PFSK-1 (cell line): ENCODE data around the gene ZNF284. TPM values are rescaled to one million over a fixed set of nuclear protein-coding genes. Genes with fewer than 3 reads are reported as not detected.

Experiments used
- FOXP2 ChIP-seq: optimal IDR thresholded peaks from 2 replicates; pipeline ENCODE3; 2011; ENCODE audit warnings: borderline replicate concordance, control low read depth, inconsistent platforms; ENCODE audit not compliant: insufficient read depth; ENCODE audit errors: extremely low read length, extremely low read depth
- POLR2AphosphoS5 ChIP-seq: IDR thresholded peaks from 2 replicates; pipeline ENCODE4 v1.6.1; 2012; ENCODE audit warnings: low read depth, mild to moderate bottlenecking, control low read depth, low read length, moderate library complexity
- SIN3A ChIP-seq: IDR thresholded peaks from 2 replicates; pipeline ENCODE4 v1.6.1; 2012; ENCODE audit warnings: mild to moderate bottlenecking, low read length, moderate library complexity, borderline replicate concordance; ENCODE audit not compliant: insufficient read depth
- TAF1 ChIP-seq: IDR thresholded peaks from 2 replicates; pipeline ENCODE4 v1.6.1; 2012; ENCODE audit warnings: low read length, control low read depth, borderline replicate concordance; ENCODE audit not compliant: insufficient read depth
- polyA plus RNA-seq: library from polyadenylated mRNA; unstranded; fragments of >200 nt; gene quantifications from one replicate; pipeline ENCODE4 v1.2.1, GENCODE V29; 2012; ENCODE audit warnings: low read depth, missing spikeins; ENCODE audit not compliant: insufficient read length
- TF ChIP-seq, protein P1 (sequence below), 2 experiments: IDR thresholded peaks; 2 replicates each; pipeline versions ENCODE4 v1.6.1 to v1.8.0; 2011 to 2012; ENCODE audit warnings: low read depth in 2 of 2, low read length in 2 of 2, control low read depth in 1 of 2, inconsistent platforms in 1 of 2, mild to moderate bottlenecking in 1 of 2, moderate library complexity in 1 of 2; ENCODE audit not compliant: insufficient read depth in 1 of 2

The ZNF284 gene
- polyA plus RNA-seq: 0.44 TPM

DNA sequence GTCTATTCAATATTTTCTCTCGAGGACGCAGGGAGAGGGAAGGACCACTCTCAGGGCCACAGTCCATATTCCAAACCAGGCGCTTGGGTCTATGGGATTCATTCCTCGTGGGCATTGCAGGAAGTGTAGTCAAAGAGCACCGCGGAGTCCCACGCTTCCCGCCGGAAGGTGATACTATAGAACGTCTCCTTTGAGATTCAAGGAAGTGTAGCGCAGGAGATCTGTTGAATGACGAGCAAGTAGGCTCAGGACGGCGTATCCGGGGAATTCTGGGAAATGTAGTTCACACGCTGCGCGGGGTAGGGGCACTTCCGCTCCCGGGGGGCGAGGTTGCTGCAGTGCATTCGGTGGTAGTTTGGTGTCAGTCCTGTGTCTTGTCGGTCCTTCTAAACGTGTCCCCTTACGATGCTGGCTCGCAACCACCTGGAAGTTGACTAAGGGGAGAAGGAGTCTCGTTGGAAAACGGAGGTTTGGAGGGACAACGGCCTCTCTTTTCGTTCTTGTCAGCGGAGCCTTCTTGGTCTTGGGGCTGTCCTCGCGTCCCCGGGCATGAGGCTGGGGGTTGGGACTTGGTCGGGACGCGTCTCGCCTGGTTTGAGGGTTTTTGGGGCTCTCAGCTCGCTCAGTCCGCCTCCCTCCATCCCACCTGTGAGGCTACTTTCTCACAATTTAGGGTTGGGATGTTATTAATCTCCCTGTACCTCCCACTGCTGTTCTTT, at the start of gene ZNF284:
TSS of gene ZNF284 (plus strand) at position 336 of the 719 bp plus-strand sequence. CDS start 4,231 bp downstream, outside the sequence.
- peak; percentile 60 for TF ChIP-seq POLR2AphosphoS5
- TF ChIP-seq TAF1: peak; percentile 37; the same call in 1 of the 2 replicates
- no peak for TF ChIP-seq SIN3A
- TF ChIP-seq, protein P1, sequence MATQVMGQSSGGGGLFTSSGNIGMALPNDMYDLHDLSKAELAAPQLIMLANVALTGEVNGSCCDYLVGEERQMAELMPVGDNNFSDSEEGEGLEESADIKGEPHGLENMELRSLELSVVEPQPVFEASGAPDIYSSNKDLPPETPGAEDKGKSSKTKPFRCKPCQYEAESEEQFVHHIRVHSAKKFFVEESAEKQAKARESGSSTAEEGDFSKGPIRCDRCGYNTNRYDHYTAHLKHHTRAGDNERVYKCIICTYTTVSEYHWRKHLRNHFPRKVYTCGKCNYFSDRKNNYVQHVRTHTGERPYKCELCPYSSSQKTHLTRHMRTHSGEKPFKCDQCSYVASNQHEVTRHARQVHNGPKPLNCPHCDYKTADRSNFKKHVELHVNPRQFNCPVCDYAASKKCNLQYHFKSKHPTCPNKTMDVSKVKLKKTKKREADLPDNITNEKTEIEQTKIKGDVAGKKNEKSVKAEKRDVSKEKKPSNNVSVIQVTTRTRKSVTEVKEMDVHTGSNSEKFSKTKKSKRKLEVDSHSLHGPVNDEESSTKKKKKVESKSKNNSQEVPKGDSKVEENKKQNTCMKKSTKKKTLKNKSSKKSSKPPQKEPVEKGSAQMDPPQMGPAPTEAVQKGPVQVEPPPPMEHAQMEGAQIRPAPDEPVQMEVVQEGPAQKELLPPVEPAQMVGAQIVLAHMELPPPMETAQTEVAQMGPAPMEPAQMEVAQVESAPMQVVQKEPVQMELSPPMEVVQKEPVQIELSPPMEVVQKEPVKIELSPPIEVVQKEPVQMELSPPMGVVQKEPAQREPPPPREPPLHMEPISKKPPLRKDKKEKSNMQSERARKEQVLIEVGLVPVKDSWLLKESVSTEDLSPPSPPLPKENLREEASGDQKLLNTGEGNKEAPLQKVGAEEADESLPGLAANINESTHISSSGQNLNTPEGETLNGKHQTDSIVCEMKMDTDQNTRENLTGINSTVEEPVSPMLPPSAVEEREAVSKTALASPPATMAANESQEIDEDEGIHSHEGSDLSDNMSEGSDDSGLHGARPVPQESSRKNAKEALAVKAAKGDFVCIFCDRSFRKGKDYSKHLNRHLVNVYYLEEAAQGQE (IDR thresholded peaks at IDR 0.05; ENCODE audit: insufficient read depth in 1 of 2, low read depth in 2 of 2, low read length in 2 of 2): no peak
- no peak for TF ChIP-seq FOXP2

DNA sequence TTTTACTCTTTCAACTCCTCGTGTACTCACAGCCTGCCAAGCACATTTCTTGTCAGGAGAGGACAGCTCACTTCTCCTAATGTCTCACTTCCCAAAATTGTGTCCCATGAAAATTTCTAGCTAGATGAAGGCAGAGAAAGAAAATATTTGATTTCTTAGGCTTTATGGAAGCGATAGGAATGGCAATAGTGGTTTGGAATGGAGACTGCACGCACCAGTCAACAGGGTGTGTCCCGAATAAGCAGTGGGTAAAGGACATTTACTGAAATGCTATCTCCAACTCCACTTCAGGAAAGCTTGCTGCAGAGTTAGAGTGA, 47.1 kb upstream of the ZNF284 start:
- TF ChIP-seq SIN3A: no peak
- no peak for TF ChIP-seq POLR2AphosphoS5
- TF ChIP-seq FOXP2: no peak
- TF ChIP-seq, protein P1 (IDR thresholded peaks at IDR 0.05; ENCODE audit: insufficient read depth in 1 of 2, low read depth in 2 of 2, low read length in 2 of 2): no peak

DNA sequence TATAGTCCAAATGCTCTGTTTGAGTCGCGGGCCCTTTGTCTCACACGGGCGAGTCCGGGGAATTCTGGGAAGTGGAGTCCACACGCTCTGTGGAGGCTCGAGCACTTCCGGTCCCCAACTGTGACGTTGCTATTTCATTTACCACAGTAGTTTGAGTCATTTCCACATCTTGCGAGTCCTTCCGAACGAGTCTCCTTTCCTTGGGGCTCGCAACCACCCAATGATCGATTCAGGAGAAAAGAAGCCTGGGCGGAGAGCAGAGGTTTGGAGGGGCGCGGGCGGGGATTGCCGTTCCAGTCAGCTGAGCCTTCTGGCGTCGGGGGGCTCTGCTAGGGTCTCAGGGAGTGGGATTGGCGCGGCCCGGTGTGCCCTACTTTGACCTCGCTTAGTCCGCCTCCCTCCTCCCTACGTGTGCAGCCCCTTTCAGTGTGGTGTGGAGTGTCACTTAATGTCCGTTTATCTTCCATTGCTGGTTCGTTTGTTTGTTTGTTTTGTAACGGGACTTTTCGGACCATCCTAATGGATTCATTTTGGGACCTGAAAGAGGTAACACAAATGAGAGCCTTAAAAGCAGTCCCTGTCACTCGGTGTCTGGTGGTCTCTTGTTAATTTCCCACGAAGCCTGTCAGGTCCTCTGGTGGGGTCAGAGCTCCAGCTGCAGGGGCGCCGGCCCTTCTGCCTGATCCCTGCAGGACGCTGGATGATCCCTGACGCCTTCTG, 46.6 kb upstream of the ZNF284 start, which contains the start of gene ZNF222:
TSS of gene ZNF222 (plus strand) at position 163 of the 720 bp plus-strand sequence. CDS start at position 221, 58 bp downstream.
- TF ChIP-seq SIN3A (no peak), POLR2AphosphoS5 (peak; percentile 76)

DNA sequence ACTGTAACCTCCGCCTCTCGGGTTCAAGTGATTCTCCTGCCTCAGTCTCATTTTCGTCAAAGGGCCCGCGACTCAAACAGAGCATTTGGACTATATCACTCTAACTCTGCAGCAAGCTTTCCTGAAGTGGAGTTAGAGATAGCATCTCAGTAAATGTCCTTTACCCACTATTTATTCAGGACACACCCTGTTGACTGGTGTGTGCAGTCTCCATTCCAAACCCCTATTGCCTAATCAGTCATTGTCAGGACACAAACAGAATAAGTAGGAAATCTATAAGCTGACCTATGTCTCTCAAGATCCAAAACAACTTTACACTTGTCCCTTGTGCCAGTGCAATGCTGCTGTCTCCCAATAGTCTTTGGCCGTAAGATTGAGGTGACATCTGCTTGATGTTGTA, 45.3 kb upstream of the ZNF284 start:
- TF ChIP-seq FOXP2 (no peak), SIN3A (no peak), TAF1 (no peak), POLR2AphosphoS5 (no peak)
- TF ChIP-seq, protein P1 (IDR thresholded peaks at IDR 0.05; ENCODE audit: insufficient read depth in 1 of 2, low read depth in 2 of 2, low read length in 2 of 2): no peak

- no peak for TF ChIP-seq SIN3A
These were observed 39.9 kb upstream of the ZNF284 start for GRCh38 chr19:44032001-44032610.

- TF ChIP-seq TAF1 (no peak), FOXP2 (no peak), SIN3A (no peak), POLR2AphosphoS5 (no peak)
- TF ChIP-seq, protein P1 (IDR thresholded peaks at IDR 0.05; ENCODE audit: insufficient read depth in 1 of 2, low read depth in 2 of 2, low read length in 2 of 2): no peak
These were observed 29.8 kb upstream of the ZNF284 start for GRCh38 chr19:44042147-44042546.
